IMR-90 (cell line): Measurements from ENCODE around the gene DHRS7. TPM values are rescaled to one million over a fixed set of nuclear protein-coding genes. Genes with fewer than 3 reads are reported as not detected.

Experiments
- ATAC-seq: fragments of 200-7000 bp; cut with Tn5 transposase; 2 replicates; pipeline ENCODE4 v1.9.1; 2020; ENCODE audit warnings: low read depth, mild to moderate bottlenecking, moderate library complexity
- BruUV-seq: library from RNA; stranded (reverse); fragments of 400-500 nt; replicated peaks from 2 replicates; lab custom pipeline; 2021; lab: Mats Ljungman, UMichigan
- CTCF ChIA-PET: fragments of 300-600 bp; formaldehyde crosslinking; extraction: SDS; loops from one replicate; lab custom pipeline; 2021; ENCODE audit warnings: antibody characterized with exemption; lab: Yijun Ruan, JAX
- POLR2A ChIA-PET: fragments of 300-600 bp; sonication (Branson Sonifier 250); formaldehyde crosslinking; loops from one replicate; lab custom pipeline; 2022; ENCODE audit warnings: antibody characterized with exemption; ENCODE audit not compliant: unreplicated experiment; lab: Charles Lee
- DNase-seq: peaks from one replicate; pipeline ENCODE4 v3.0.0; 2013
- H2AFZ ChIP-seq: replicated peaks from 2 replicates; pipeline ENCODE3; 2013; ENCODE audit warnings: low read length, mild to moderate bottlenecking; ENCODE audit not compliant: poor library complexity
- H2AK5ac ChIP-seq: 2 replicates; pipeline ENCODE4 v1.6.1; 2013; ENCODE audit warnings: low read depth, low read length, inconsistent platforms
- H2AK9ac ChIP-seq: replicated peaks from 2 replicates; pipeline ENCODE3; 2013; ENCODE audit warnings: mild to moderate bottlenecking, low read depth, low read length, moderate library complexity; ENCODE audit not compliant: poor library complexity
- H2BK120ac ChIP-seq: 2 replicates; pipeline ENCODE4 v1.6.1; 2013; ENCODE audit warnings: low read depth, low read length, inconsistent platforms
- H2BK15ac ChIP-seq: 3 replicates; pipeline ENCODE4 v1.6.1; 2013; ENCODE audit warnings: low read depth, low read length, inconsistent platforms
- H2BK20ac ChIP-seq: 2 replicates; pipeline ENCODE4 v1.6.1; 2013; ENCODE audit warnings: low read depth, mild to moderate bottlenecking, inconsistent platforms, low read length, moderate library complexity
- H2BK5ac ChIP-seq: 2 replicates; pipeline ENCODE4 v1.6.1; 2013; ENCODE audit warnings: mild to moderate bottlenecking, low read depth, low read length, inconsistent platforms; ENCODE audit not compliant: poor library complexity, severe bottlenecking
- H3K14ac ChIP-seq: replicated peaks from 2 replicates; pipeline ENCODE4 v1.6.1; 2013; ENCODE audit warnings: low read depth, low read length, inconsistent platforms
- H3K18ac ChIP-seq: 2 replicates; pipeline ENCODE4 v1.6.1; 2013; ENCODE audit warnings: low read depth, low read length, control low read depth
- H3K23ac ChIP-seq: 2 replicates; pipeline ENCODE4 v1.6.1; 2013; ENCODE audit warnings: low read depth, low read length, inconsistent platforms
- H3K27ac ChIP-seq: 2 replicates; pipeline ENCODE4 v1.5.1; 2013; ENCODE audit warnings: mild to moderate bottlenecking, control low read depth, low read length; ENCODE audit not compliant: insufficient read depth
- H3K27me3 ChIP-seq: 2 replicates; pipeline ENCODE4 v1.6.1; 2013; ENCODE audit warnings: low read length; ENCODE audit not compliant: control insufficient read depth, insufficient read depth
- H3K36me3 ChIP-seq: 2 replicates; pipeline ENCODE4 v1.6.1; 2013; ENCODE audit warnings: low read length, mixed read lengths; ENCODE audit not compliant: control insufficient read depth, insufficient read depth
- H3K4ac ChIP-seq: 2 replicates; pipeline ENCODE4 v1.6.1; 2013; ENCODE audit warnings: low read depth, low read length, inconsistent platforms
- H3K4me1 ChIP-seq: 2 replicates; pipeline ENCODE4 v1.6.1; 2013; ENCODE audit warnings: low read length, mixed read lengths; ENCODE audit not compliant: control insufficient read depth, insufficient read depth
- H3K4me2 ChIP-seq: 2 replicates; pipeline ENCODE4 v1.6.1; 2013; ENCODE audit warnings: low read depth, mild to moderate bottlenecking, control low read depth, low read length, moderate library complexity
- H3K4me3 ChIP-seq: 2 replicates; pipeline ENCODE4 v1.5.1; 2013; ENCODE audit warnings: low read depth, mild to moderate bottlenecking, control low read depth, low read length, moderate library complexity; ENCODE audit not compliant: insufficient read depth
- H3K56ac ChIP-seq: 2 replicates; pipeline ENCODE4 v1.6.1; 2013; ENCODE audit warnings: low read length, inconsistent platforms; ENCODE audit not compliant: insufficient read depth; ENCODE audit errors: extremely low read depth
- H3K79me1 ChIP-seq, 2 experiments: 2 replicates each; pipeline ENCODE4 v1.6.1; 2013; ENCODE audit warnings: low read length in 2 of 2, inconsistent platforms in 1 of 2, low read depth in 1 of 2
- H3K9ac ChIP-seq: 2 replicates; pipeline ENCODE4 v1.6.1; 2013; ENCODE audit warnings: low read depth, low read length, control low read depth
- H3K9me1 ChIP-seq: 2 replicates; pipeline ENCODE4 v1.6.1; 2013; ENCODE audit warnings: low read length, inconsistent platforms; ENCODE audit not compliant: insufficient read depth
- H3K9me3 ChIP-seq: 2 replicates; pipeline ENCODE4 v1.6.1; 2013; ENCODE audit warnings: low read length; ENCODE audit not compliant: control insufficient read depth, insufficient read depth
- H4K20me1 ChIP-seq: 2 replicates; pipeline ENCODE4 v1.6.1; 2013; ENCODE audit warnings: low read length, inconsistent platforms; ENCODE audit not compliant: insufficient read depth
- H4K5ac ChIP-seq: 2 replicates; pipeline ENCODE4 v1.6.1; 2013; ENCODE audit warnings: mild to moderate bottlenecking, low read depth, low read length, control low read depth
- H4K8ac ChIP-seq, 2 experiments: 2 replicates each; pipeline ENCODE4 v1.6.1; 2013; ENCODE audit warnings: low read depth in 2 of 2, low read length in 2 of 2, control low read depth in 1 of 2, inconsistent platforms in 1 of 2
- H4K91ac ChIP-seq: 2 replicates; pipeline ENCODE4 v1.6.1; 2013; ENCODE audit warnings: low read depth, low read length, inconsistent platforms; ENCODE audit not compliant: insufficient read depth
- CEBPB ChIP-seq: IDR thresholded peaks from 2 replicates; pipeline ENCODE4 v1.6.1; 2012; ENCODE audit warnings: low read depth, low read length, improper control_type of control experiment
- CHD1 ChIP-seq: IDR thresholded peaks from 2 replicates; pipeline ENCODE4 v1.6.1; 2012; ENCODE audit warnings: low read depth, low read length, improper control_type of control experiment
- CTCF ChIP-seq: conservative IDR thresholded peaks from 2 replicates; pipeline ENCODE4 v1.5.1; 2012; ENCODE audit warnings: mild to moderate bottlenecking, low read depth, low read length, improper control_type of control experiment
- FOS ChIP-seq: fragments of 150-350 bp; IDR thresholded peaks from 2 replicates; pipeline ENCODE4 v1.6.1; 2016; ENCODE audit warnings: low read depth, low read length
- MAFK ChIP-seq: IDR thresholded peaks from 2 replicates; pipeline ENCODE4 v1.6.1; 2012; ENCODE audit warnings: low read depth, low read length, improper control_type of control experiment
- NFE2L2 ChIP-seq: fragments of 150-350 bp; IDR thresholded peaks from 2 replicates; pipeline ENCODE4 v1.6.1; 2016; ENCODE audit warnings: low read depth, mild to moderate bottlenecking, low read length
- POLR2A ChIP-seq: IDR thresholded peaks from 2 replicates; pipeline ENCODE4 v1.6.1; 2012; ENCODE audit warnings: mild to moderate bottlenecking, low read depth, low read length
- USF2 ChIP-seq: fragments of 150-350 bp; IDR thresholded peaks from 2 replicates; pipeline ENCODE4 v1.6.1; 2017; ENCODE audit warnings: mild to moderate bottlenecking, antibody characterized with exemption, low read length, low read depth
- WGBS, 2 experiments: methylation state at CpG; one replicate each; pipeline versions ENCODE4 v1.1.5 to v1.1.7; 2013; ENCODE audit warnings: missing lambda C conversion rate in 2 of 2; ENCODE audit not compliant: insufficient read length in 1 of 2; ENCODE audit errors: extremely low coverage in 2 of 2; 5-methylcytosine and 5-hydroxymethylcytosine counted together
- dilution Hi-C: fragments of 300-500 bp; cut with HindIII; formaldehyde crosslinking; loops from one replicate; pipeline ENCODE4 v1.14.3; 2018; ENCODE audit warnings: low sequenced_read_pairs; ENCODE audit not compliant: unreplicated experiment
- in situ Hi-C: fragments of 300-500 bp; cut with MboI; formaldehyde crosslinking; loops from 3 replicates; pipeline ENCODE4 v1.14.3; 2019; ENCODE audit warnings: low sequenced_read_pairs, inconsistent platforms, mixed read lengths
- intact Hi-C: fragments of 100-400 bp; cut with micrococcal nuclease; formaldehyde crosslinking; loops from 2 replicates; pipeline ENCODE4 v1.10.0; 2022
- polyA plus RNA-seq, 3 experiments: library from polyadenylated mRNA; depleted of rRNA; stranded (reverse); fragments of >200 nt; gene quantifications; 2 replicates each; pipeline ENCODE4 v1.2.3, GENCODE V29; 2012; ENCODE audit warnings: low replicate concordance in 1 of 3
- total RNA-seq: library from RNA; depleted of rRNA; stranded (reverse); fragments of >200 nt; gene quantifications from 2 replicates; pipeline ENCODE4 v1.2.3, GENCODE V29; 2012

DHRS7 gene
- total and polyA plus RNA-seq, 2 of the 4 experiments (the other 2 are of a cell fraction) = 30.3 to 50.2 TPM

- H2BK15ac ChIP-seq = no peak overlapping the region
- H2AFZ ChIP-seq = no peak overlapping the region
- no peak overlapping the region for H4K8ac ChIP-seq
- DNase-seq (no peak), ATAC-seq (no peak)
- peaks cover 7% of the 10 kb centered on the region; the same call in 1 of the 2 replicates for H3K9me1 ChIP-seq
- H2BK20ac ChIP-seq = no peak overlapping the region
- no peak overlapping the region for H3K4me3 ChIP-seq
- H3K4ac ChIP-seq = no peak overlapping the region; the same call in 1 of the 2 replicates
- no TSS peak for BruUV-seq
- H3K9me3 ChIP-seq = no peaks in the 10 kb centered on the region
- no peak overlapping the region for H3K18ac ChIP-seq
- dilution Hi-C loops (no loop called here), intact Hi-C loops (no loop called here), in situ Hi-C loops (loop anchor here (5.0 kb wide), 1 partner anchor 68 kb away; the partner anchor contains the start of gene PCNX4)
- H3K27me3 ChIP-seq = no peaks in the 10 kb centered on the region
- no peak overlapping the region for H3K4me2 ChIP-seq
- no peak overlapping the region for H3K56ac ChIP-seq
- WGBS, 2 experiments = 100% methylated on average over 1 of the region's 7 CpGs; no CpG with 5 or more reads in 1 of the 2 experiments
- H2BK120ac ChIP-seq = no peak overlapping the region
- CTCF ChIA-PET = interaction anchor here (0.5 to 1.5 kb wide), 3 partner anchors 13 to 1897 kb away, joined by 3 to 4 read pairs (median 3); no protein-coding TSS in a partner anchor
- peaks cover 3% of the 10 kb centered on the region for H3K4me1 ChIP-seq
- H3K27ac ChIP-seq = no peak overlapping the region
- H2AK5ac ChIP-seq = no peak overlapping the region
- H4K91ac ChIP-seq = no peak overlapping the region
- H3K9ac ChIP-seq = no peak overlapping the region
- no peak overlapping the region for H2AK9ac ChIP-seq
- no peak overlapping the region for H3K23ac ChIP-seq
- peaks cover 27 to 47% of the 10 kb centered on the region in 2 experiments for H3K79me1 ChIP-seq
- H3K36me3 ChIP-seq = peaks cover 4% of the 10 kb centered on the region; the same call in 1 of the 2 replicates
- TF ChIP-seq POLR2A (no peak), MAFK (no peak), FOS (no peak), CEBPB (no peak), CHD1 (no peak), USF2 (no peak), NFE2L2 (no peak), CTCF (no peak)
- POLR2A ChIA-PET = no interaction called here
- H3K14ac ChIP-seq = no peak overlapping the region
- H4K5ac ChIP-seq = no peak overlapping the region
- no peaks in the 10 kb centered on the region for H4K20me1 ChIP-seq
- no peak overlapping the region for H2BK5ac ChIP-seq
Measured at GRCh38 chr14:60160422-60160821, 4.8 kb downstream of the DHRS7 start.
